ENCODE measurements around the gene FBXW7. TPM values are rescaled to one million over a fixed set of nuclear protein-coding genes. Genes with fewer than 3 reads are reported as not detected.

FBXW7 gene
- total RNA-seq, 1 experiment from 2014 or later: 23.0 TPM

DNA sequence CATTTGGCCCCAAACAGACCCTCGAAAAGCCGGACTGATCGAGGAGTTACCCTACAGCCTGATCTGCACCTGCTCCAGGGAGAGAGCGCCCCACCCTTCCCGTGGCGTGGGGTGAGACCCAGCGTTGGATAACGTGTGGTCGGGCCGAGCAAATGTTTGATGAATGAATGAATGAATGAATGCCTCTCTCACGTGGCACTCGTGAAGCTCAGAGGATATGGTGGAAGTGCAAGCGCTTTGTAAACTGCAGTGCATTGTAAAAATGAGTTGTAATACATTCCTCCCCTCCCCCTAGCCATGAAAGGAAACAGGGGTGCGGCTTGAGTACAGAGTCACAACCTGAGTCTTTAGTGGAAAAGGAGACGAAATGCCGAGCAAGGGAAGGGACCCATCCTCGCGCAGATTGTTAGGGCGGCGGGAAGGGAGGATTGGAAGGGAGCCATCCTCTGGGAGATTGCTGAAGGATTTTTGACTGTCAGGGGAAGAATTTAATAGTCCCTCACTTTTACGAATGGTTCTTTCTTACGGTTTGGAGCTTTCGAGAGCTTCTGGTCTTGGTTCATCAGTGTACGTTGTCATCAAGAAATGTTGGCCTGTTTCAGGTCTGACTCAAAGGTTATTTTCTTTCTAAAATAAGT is 772 bp upstream of the FBXW7 start (continued):
- TF ChIP-seq, protein P1, sequence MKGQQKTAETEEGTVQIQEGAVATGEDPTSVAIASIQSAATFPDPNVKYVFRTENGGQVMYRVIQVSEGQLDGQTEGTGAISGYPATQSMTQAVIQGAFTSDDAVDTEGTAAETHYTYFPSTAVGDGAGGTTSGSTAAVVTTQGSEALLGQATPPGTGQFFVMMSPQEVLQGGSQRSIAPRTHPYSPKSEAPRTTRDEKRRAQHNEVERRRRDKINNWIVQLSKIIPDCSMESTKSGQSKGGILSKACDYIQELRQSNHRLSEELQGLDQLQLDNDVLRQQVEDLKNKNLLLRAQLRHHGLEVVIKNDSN (CRISPR knock-in tag; IDR thresholded peaks at IDR 0.05): 0 out of 2 replicates have a peak, but pooled peaks have one; percentile 17
- TF ChIP-seq, protein P2, sequence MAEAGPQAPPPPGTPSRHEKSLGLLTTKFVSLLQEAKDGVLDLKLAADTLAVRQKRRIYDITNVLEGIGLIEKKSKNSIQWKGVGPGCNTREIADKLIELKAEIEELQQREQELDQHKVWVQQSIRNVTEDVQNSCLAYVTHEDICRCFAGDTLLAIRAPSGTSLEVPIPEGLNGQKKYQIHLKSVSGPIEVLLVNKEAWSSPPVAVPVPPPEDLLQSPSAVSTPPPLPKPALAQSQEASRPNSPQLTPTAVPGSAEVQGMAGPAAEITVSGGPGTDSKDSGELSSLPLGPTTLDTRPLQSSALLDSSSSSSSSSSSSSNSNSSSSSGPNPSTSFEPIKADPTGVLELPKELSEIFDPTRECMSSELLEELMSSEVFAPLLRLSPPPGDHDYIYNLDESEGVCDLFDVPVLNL (CRISPR knock-in tag; IDR thresholded peaks at IDR 0.05; ENCODE audit: borderline replicate concordance, low read depth): no peak
- TF ChIP-seq, protein P3, sequence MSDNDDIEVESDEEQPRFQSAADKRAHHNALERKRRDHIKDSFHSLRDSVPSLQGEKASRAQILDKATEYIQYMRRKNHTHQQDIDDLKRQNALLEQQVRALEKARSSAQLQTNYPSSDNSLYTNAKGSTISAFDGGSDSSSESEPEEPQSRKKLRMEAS (CRISPR knock-in tag; IDR thresholded peaks at IDR 0.05): 0 out of 2 replicates have a peak, but pooled peaks have one; percentile 31
- TF ChIP-seq FOXP1 (CRISPR knock-in tag; IDR thresholded peaks at IDR 0.05; ENCODE audit: borderline replicate concordance) (no peak), JUN (CRISPR knock-in tag; IDR thresholded peaks at IDR 0.05) (no peak), ZNF232 (CRISPR knock-in tag; IDR thresholded peaks at IDR 0.05) (no peak), JAZF1 (CRISPR knock-in tag; IDR thresholded peaks at IDR 0.05) (no peak), EMX1 (CRISPR knock-in tag; IDR thresholded peaks at IDR 0.05) (no peak), CREB1 (CRISPR knock-in tag; IDR thresholded peaks at IDR 0.05) (no peak)
- TF ChIP-seq, protein P4, sequence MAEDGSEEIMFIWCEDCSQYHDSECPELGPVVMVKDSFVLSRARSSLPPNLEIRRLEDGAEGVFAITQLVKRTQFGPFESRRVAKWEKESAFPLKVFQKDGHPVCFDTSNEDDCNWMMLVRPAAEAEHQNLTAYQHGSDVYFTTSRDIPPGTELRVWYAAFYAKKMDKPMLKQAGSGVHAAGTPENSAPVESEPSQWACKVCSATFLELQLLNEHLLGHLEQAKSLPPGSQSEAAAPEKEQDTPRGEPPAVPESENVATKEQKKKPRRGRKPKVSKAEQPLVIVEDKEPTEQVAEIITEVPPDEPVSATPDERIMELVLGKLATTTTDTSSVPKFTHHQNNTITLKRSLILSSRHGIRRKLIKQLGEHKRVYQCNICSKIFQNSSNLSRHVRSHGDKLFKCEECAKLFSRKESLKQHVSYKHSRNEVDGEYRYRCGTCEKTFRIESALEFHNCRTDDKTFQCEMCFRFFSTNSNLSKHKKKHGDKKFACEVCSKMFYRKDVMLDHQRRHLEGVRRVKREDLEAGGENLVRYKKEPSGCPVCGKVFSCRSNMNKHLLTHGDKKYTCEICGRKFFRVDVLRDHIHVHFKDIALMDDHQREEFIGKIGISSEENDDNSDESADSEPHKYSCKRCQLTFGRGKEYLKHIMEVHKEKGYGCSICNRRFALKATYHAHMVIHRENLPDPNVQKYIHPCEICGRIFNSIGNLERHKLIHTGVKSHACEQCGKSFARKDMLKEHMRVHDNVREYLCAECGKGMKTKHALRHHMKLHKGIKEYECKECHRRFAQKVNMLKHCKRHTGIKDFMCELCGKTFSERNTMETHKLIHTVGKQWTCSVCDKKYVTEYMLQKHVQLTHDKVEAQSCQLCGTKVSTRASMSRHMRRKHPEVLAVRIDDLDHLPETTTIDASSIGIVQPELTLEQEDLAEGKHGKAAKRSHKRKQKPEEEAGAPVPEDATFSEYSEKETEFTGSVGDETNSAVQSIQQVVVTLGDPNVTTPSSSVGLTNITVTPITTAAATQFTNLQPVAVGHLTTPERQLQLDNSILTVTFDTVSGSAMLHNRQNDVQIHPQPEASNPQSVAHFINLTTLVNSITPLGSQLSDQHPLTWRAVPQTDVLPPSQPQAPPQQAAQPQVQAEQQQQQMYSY (CRISPR knock-in tag; IDR thresholded peaks at IDR 0.05): no peak
- TF ChIP-seq, protein P5, sequence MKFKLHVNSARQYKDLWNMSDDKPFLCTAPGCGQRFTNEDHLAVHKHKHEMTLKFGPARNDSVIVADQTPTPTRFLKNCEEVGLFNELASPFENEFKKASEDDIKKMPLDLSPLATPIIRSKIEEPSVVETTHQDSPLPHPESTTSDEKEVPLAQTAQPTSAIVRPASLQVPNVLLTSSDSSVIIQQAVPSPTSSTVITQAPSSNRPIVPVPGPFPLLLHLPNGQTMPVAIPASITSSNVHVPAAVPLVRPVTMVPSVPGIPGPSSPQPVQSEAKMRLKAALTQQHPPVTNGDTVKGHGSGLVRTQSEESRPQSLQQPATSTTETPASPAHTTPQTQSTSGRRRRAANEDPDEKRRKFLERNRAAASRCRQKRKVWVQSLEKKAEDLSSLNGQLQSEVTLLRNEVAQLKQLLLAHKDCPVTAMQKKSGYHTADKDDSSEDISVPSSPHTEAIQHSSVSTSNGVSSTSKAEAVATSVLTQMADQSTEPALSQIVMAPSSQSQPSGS (CRISPR knock-in tag; IDR thresholded peaks at IDR 0.05; ENCODE audit: borderline replicate concordance, low read depth): no peak
- TF ChIP-seq, protein P6, sequence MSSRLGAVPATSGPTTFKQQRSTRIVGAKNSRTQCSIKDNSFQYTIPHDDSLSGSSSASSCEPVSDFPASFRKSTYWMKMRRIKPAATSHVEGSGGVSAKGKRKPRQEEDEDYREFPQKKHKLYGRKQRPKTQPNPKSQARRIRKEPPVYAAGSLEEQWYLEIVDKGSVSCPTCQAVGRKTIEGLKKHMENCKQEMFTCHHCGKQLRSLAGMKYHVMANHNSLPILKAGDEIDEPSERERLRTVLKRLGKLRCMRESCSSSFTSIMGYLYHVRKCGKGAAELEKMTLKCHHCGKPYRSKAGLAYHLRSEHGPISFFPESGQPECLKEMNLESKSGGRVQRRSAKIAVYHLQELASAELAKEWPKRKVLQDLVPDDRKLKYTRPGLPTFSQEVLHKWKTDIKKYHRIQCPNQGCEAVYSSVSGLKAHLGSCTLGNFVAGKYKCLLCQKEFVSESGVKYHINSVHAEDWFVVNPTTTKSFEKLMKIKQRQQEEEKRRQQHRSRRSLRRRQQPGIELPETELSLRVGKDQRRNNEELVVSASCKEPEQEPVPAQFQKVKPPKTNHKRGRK (CRISPR knock-in tag; IDR thresholded peaks at IDR 0.05; ENCODE audit: borderline replicate concordance): no peak
- TF ChIP-seq, protein P7, sequence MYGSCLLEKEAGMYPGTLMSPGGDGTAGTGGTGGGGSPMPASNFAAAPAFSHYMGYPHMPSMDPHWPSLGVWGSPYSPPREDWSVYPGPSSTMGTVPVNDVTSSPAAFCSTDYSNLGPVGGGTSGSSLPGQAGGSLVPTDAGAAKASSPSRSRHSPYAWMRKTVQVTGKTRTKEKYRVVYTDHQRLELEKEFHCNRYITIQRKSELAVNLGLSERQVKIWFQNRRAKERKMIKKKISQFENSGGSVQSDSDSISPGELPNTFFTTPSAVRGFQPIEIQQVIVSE (CRISPR knock-in tag; IDR thresholded peaks at IDR 0.05; ENCODE audit: borderline replicate concordance): no peak
- TF ChIP-seq, protein P8, sequence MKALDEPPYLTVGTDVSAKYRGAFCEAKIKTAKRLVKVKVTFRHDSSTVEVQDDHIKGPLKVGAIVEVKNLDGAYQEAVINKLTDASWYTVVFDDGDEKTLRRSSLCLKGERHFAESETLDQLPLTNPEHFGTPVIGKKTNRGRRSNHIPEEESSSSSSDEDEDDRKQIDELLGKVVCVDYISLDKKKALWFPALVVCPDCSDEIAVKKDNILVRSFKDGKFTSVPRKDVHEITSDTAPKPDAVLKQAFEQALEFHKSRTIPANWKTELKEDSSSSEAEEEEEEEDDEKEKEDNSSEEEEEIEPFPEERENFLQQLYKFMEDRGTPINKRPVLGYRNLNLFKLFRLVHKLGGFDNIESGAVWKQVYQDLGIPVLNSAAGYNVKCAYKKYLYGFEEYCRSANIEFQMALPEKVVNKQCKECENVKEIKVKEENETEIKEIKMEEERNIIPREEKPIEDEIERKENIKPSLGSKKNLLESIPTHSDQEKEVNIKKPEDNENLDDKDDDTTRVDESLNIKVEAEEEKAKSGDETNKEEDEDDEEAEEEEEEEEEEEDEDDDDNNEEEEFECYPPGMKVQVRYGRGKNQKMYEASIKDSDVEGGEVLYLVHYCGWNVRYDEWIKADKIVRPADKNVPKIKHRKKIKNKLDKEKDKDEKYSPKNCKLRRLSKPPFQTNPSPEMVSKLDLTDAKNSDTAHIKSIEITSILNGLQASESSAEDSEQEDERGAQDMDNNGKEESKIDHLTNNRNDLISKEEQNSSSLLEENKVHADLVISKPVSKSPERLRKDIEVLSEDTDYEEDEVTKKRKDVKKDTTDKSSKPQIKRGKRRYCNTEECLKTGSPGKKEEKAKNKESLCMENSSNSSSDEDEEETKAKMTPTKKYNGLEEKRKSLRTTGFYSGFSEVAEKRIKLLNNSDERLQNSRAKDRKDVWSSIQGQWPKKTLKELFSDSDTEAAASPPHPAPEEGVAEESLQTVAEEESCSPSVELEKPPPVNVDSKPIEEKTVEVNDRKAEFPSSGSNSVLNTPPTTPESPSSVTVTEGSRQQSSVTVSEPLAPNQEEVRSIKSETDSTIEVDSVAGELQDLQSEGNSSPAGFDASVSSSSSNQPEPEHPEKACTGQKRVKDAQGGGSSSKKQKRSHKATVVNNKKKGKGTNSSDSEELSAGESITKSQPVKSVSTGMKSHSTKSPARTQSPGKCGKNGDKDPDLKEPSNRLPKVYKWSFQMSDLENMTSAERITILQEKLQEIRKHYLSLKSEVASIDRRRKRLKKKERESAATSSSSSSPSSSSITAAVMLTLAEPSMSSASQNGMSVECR (CRISPR knock-in tag; IDR thresholded peaks at IDR 0.05; ENCODE audit: borderline replicate concordance): peak; percentile 9; the same call in 1 of the 2 replicates
- TF ChIP-seq, protein P9, sequence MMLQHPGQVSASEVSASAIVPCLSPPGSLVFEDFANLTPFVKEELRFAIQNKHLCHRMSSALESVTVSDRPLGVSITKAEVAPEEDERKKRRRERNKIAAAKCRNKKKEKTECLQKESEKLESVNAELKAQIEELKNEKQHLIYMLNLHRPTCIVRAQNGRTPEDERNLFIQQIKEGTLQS (CRISPR knock-in tag; conservative IDR thresholded peaks at IDR 0.05): no peak
- TF ChIP-seq, protein P10, sequence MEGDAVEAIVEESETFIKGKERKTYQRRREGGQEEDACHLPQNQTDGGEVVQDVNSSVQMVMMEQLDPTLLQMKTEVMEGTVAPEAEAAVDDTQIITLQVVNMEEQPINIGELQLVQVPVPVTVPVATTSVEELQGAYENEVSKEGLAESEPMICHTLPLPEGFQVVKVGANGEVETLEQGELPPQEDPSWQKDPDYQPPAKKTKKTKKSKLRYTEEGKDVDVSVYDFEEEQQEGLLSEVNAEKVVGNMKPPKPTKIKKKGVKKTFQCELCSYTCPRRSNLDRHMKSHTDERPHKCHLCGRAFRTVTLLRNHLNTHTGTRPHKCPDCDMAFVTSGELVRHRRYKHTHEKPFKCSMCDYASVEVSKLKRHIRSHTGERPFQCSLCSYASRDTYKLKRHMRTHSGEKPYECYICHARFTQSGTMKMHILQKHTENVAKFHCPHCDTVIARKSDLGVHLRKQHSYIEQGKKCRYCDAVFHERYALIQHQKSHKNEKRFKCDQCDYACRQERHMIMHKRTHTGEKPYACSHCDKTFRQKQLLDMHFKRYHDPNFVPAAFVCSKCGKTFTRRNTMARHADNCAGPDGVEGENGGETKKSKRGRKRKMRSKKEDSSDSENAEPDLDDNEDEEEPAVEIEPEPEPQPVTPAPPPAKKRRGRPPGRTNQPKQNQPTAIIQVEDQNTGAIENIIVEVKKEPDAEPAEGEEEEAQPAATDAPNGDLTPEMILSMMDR (IDR thresholded peaks at IDR 0.05): no peak
- TF ChIP-seq, protein P11, sequence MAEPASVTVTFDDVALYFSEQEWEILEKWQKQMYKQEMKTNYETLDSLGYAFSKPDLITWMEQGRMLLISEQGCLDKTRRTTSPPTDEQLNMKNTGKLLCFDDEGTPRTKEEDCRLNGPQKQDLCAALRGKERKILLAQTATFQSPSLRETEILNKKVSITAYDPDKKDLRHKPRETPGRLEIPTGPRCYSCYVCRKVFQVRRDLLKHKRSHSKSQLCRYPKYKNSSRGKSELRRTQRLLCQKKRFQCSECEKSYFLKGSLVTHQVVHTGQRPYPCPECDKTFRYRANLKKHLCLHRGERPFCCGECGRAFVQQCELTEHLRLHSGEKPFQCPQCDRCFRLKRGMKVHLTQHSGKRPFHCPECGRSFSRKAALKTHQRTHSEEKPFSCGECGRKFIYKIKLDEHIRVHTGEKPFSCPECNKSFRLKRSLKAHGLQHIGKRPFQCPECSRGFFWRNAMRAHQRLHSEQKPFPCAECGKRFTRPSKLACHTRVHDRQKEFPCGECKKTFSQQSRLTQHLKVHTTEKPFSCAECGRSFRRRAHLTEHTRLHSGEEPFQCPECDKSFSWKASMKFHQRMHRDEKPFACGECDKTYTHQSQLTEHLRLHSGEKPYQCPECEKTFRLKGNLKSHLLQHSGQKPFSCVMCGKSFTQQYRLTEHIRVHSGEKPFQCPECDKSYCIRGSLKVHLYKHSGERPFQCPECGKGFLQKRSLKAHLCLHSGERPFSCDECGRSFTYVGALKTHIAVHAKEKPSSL (CRISPR knock-in tag; conservative IDR thresholded peaks at IDR 0.05): no peak

Measured in WTC11 (cell line).